H1 (cell line): Measurements from ENCODE around the gene DEPDC4. TPM values are rescaled to one million over a fixed set of nuclear protein-coding genes. Genes with fewer than 3 reads are reported as not detected.

Experiments
- CTCF ChIA-PET: fragments of 300-600 bp; sonication (Branson Sonifier 250); formaldehyde crosslinking; loops from one replicate; lab custom pipeline; 2021; ENCODE audit not compliant: partially characterized antibody; lab: Charles Lee
- POLR2A ChIA-PET: fragments of 300-600 bp; sonication (Branson Sonifier 250); formaldehyde crosslinking; loops from one replicate; lab custom pipeline; 2021; ENCODE audit warnings: inconsistent platforms; ENCODE audit not compliant: partially characterized antibody; lab: Charles Lee
- DNase-seq, 2 experiments: peaks; one replicate each; pipeline versions ENCODE4 v3.0.0 to v3.0.0-alpha.2; 2010 to 2022; ENCODE audit warnings: low spot score in 2 of 2, low read depth in 1 of 2, mixed read lengths in 1 of 2
- FAIRE-seq: peaks from 2 replicates; lab custom pipeline; 2011; peaks lifted over from hg19 to GRCh38; lab: Jason Lieb, UNC
- H2AFZ ChIP-seq: 2 replicates; pipeline ENCODE4 v1.8.1; 2012; ENCODE audit warnings: low read length, inconsistent platforms
- H2AK5ac ChIP-seq: 2 replicates; pipeline ENCODE4 v1.6.1; 2013; ENCODE audit warnings: low read depth, low read length
- H2BK120ac ChIP-seq: replicated peaks from 2 replicates; pipeline ENCODE3; 2013; ENCODE audit warnings: low read depth, low read length, inconsistent platforms
- H2BK12ac ChIP-seq: 2 replicates; pipeline ENCODE4 v1.6.1; 2013; ENCODE audit warnings: low read depth, low read length
- H2BK15ac ChIP-seq: 2 replicates; pipeline ENCODE4 v1.6.1; 2013; ENCODE audit warnings: low read length
- H2BK20ac ChIP-seq: 2 replicates; pipeline ENCODE4 v1.6.1; 2013; ENCODE audit warnings: low read length
- H2BK5ac ChIP-seq: 2 replicates; pipeline ENCODE4 v1.6.1; 2013; ENCODE audit warnings: low read depth, low read length
- H3K14ac ChIP-seq: 2 replicates; pipeline ENCODE4 v1.6.1; 2013; ENCODE audit warnings: inconsistent platforms; ENCODE audit not compliant: insufficient read length
- H3K18ac ChIP-seq: 2 replicates; pipeline ENCODE4 v1.6.1; 2013; ENCODE audit warnings: low read length; ENCODE audit errors: extremely low read depth
- H3K23ac ChIP-seq: 2 replicates; pipeline ENCODE4 v1.6.1; 2013; ENCODE audit warnings: inconsistent platforms; ENCODE audit not compliant: insufficient read length
- H3K23me2 ChIP-seq: 2 replicates; pipeline ENCODE4 v1.6.1; 2013; ENCODE audit warnings: low read depth, low read length
- H3K27ac ChIP-seq: 2 replicates; pipeline ENCODE4 v1.6.1; 2011; ENCODE audit warnings: low read depth, low read length, inconsistent platforms
- H3K27me3 ChIP-seq, 4 experiments: replicated peaks in 1 of 4; 1 replicate in 1 of 4; 2 replicates in 3 of 4; pipeline versions ENCODE4 v1.6.1 to v1.8.1; 2011 to 2013; ENCODE audit warnings: low read length in 3 of 4, mild to moderate bottlenecking in 3 of 4, inconsistent platforms in 2 of 4, mixed read lengths in 2 of 4, moderate library complexity in 1 of 4; ENCODE audit not compliant: control insufficient read depth in 3 of 4, insufficient read depth in 3 of 4; ENCODE audit errors: extremely low read depth in 1 of 4
- H3K36me3 ChIP-seq, 4 experiments: 2 replicates each; pipeline versions ENCODE4 v1.6.1 to v1.8.1; 2011 to 2013; ENCODE audit warnings: mild to moderate bottlenecking in 4 of 4, low read length in 3 of 4, moderate library complexity in 2 of 4, control low read depth in 1 of 4, inconsistent platforms in 1 of 4; ENCODE audit not compliant: insufficient read depth in 4 of 4, control insufficient read depth in 2 of 4
- H3K4ac ChIP-seq: replicated peaks from 2 replicates; pipeline ENCODE3; 2013; ENCODE audit warnings: low read length, low read depth, mixed read lengths, inconsistent platforms; ENCODE audit not compliant: insufficient read length
- H3K4me1 ChIP-seq, 4 experiments: replicated peaks in 1 of 4; 1 replicate in 1 of 4; 2 replicates in 3 of 4; pipeline versions ENCODE4 v1.6.1 to v1.8.1; 2011 to 2013; ENCODE audit warnings: low read length in 3 of 4, inconsistent platforms in 2 of 4, mixed read lengths in 1 of 4; ENCODE audit not compliant: insufficient read depth in 4 of 4, control insufficient read depth in 3 of 4
- H3K4me2 ChIP-seq, 2 experiments: 2 replicates each; pipeline versions ENCODE4 v1.6.1 to v1.8.1; 2011 to 2013; ENCODE audit warnings: low read depth in 2 of 2, low read length in 2 of 2, control low read depth in 1 of 2, inconsistent platforms in 1 of 2, mild to moderate bottlenecking in 1 of 2; ENCODE audit not compliant: insufficient read depth in 1 of 2
- H3K4me3 ChIP-seq, 4 experiments: fragments of 200-600, 300-600 bp in 1 of 4; sonication (generic), shearing (Covaris generic), sonication (Bioruptor Twin) in 1 of 4; 2 replicates each; pipeline versions ENCODE4 v1.5.1 to v1.8.1; 2011 to 2016; ENCODE audit warnings: low read length in 4 of 4, low read depth in 3 of 4, control low read depth in 2 of 4, inconsistent platforms in 2 of 4, mild to moderate bottlenecking in 2 of 4, mixed read lengths in 1 of 4, moderate library complexity in 1 of 4; ENCODE audit not compliant: insufficient read depth in 2 of 4; ENCODE audit errors: extremely low read depth in 1 of 4
- H3K56ac ChIP-seq: replicated peaks from 2 replicates; pipeline ENCODE3; 2013; ENCODE audit warnings: low read depth, mild to moderate bottlenecking, mixed read lengths, low read length, inconsistent platforms; ENCODE audit not compliant: insufficient read length
- H3K79me1 ChIP-seq: 2 replicates; pipeline ENCODE4 v1.6.1; 2013; ENCODE audit warnings: low read depth, low read length, control low read depth
- H3K79me2 ChIP-seq, 2 experiments: 2 replicates each; pipeline versions ENCODE4 v1.6.1 to v1.8.1; 2012 to 2013; ENCODE audit warnings: low read length in 2 of 2, mild to moderate bottlenecking in 2 of 2, inconsistent platforms in 1 of 2; ENCODE audit not compliant: insufficient read depth in 2 of 2, control insufficient read depth in 1 of 2
- H3K9ac ChIP-seq, 4 experiments: replicated peaks in 1 of 4; 1 replicate in 1 of 4; 2 replicates in 3 of 4; pipeline versions ENCODE4 v1.6.1 to v1.8.1; 2011 to 2013; ENCODE audit warnings: low read depth in 3 of 4, low read length in 3 of 4, control low read depth in 2 of 4, mild to moderate bottlenecking in 2 of 4, moderate library complexity in 2 of 4, inconsistent platforms in 1 of 4; ENCODE audit errors: extremely low read depth in 1 of 4
- H3K9me3 ChIP-seq, 2 experiments: 2 replicates each; pipeline versions ENCODE4 v1.6.1 to v1.8.1; 2012 to 2013; ENCODE audit warnings: mild to moderate bottlenecking in 2 of 2, moderate library complexity in 2 of 2, control low read depth in 1 of 2, inconsistent platforms in 1 of 2, low read depth in 1 of 2, low read length in 1 of 2, mixed read lengths in 1 of 2; ENCODE audit not compliant: insufficient read depth in 2 of 2
- H4K20me1 ChIP-seq, 2 experiments: replicated peaks in 1 of 2; 2 replicates each; pipeline versions ENCODE3 to v1.8.1; 2011 to 2013; ENCODE audit warnings: inconsistent platforms in 2 of 2, low read length in 2 of 2, mild to moderate bottlenecking in 1 of 2; ENCODE audit not compliant: insufficient read depth in 2 of 2, control insufficient read depth in 1 of 2
- H4K5ac ChIP-seq: 2 replicates; pipeline ENCODE4 v1.6.1; 2013; ENCODE audit warnings: low read length, low read depth, mixed read lengths, inconsistent platforms; ENCODE audit not compliant: insufficient read length
- H4K8ac ChIP-seq: 2 replicates; pipeline ENCODE4 v1.8.0; 2013; ENCODE audit warnings: mild to moderate bottlenecking, moderate library complexity, low read length, inconsistent platforms; ENCODE audit not compliant: insufficient read depth; ENCODE audit errors: extremely low read depth
- H4K91ac ChIP-seq: replicated peaks from 2 replicates; pipeline ENCODE3; 2013; ENCODE audit warnings: low read length, mixed read lengths, inconsistent platforms; ENCODE audit not compliant: insufficient read length
- ASH2L ChIP-seq: fragments of 200-600, 300-600 bp; sonication (generic); IDR thresholded peaks from one replicate; pipeline ENCODE4 v1.7.1; 2017; ENCODE audit warnings: low read length
- ATF2 ChIP-seq: IDR thresholded peaks from 2 replicates; pipeline ENCODE4 v1.6.1; 2012; ENCODE audit warnings: low read length, inconsistent platforms
- BRCA1 ChIP-seq: IDR thresholded peaks from 2 replicates; pipeline ENCODE4 v1.6.1; 2012; ENCODE audit warnings: low read depth, low read length, improper control_type of control experiment
- CBX8 ChIP-seq: fragments of 300-800, 300-1000 bp; sonication (generic); IDR thresholded peaks from 2 replicates; pipeline ENCODE4 v1.7.1; 2016; ENCODE audit warnings: low read depth, low read length, borderline replicate concordance
- CREB1 ChIP-seq: IDR thresholded peaks from 2 replicates; pipeline ENCODE4 v1.6.1; 2012; ENCODE audit warnings: inconsistent platforms
- GTF2F1 ChIP-seq: IDR thresholded peaks from 2 replicates; pipeline ENCODE4 v1.6.1; 2012; ENCODE audit warnings: low read depth, low read length, improper control_type of control experiment, borderline replicate concordance
- NRF1 ChIP-seq: IDR thresholded peaks from 2 replicates; pipeline ENCODE4 v1.6.1; 2011; ENCODE audit warnings: mild to moderate bottlenecking, low read depth, low read length, improper control_type of control experiment
- POU5F1 ChIP-seq: IDR thresholded peaks from 2 replicates; pipeline ENCODE4 v1.6.1; 2011; ENCODE audit warnings: low read depth, mild to moderate bottlenecking, low read length, moderate library complexity
- SRF ChIP-seq: IDR thresholded peaks from 2 replicates; pipeline ENCODE4 v1.6.1; 2011; ENCODE audit warnings: mild to moderate bottlenecking, low read depth, low read length, moderate library complexity
- TBP ChIP-seq: IDR thresholded peaks from 2 replicates; pipeline ENCODE4 v1.6.1; 2011; ENCODE audit warnings: low read depth, low read length, improper control_type of control experiment
- WGBS, 2 experiments: shearing (Covaris generic) in 1 of 2; methylation state at CpG; one replicate each; pipeline versions ENCODE4 v1.1.6 to v1.1.7; 2013 to 2015; ENCODE audit warnings: low lambda C conversion rate in 2 of 2, mixed read lengths in 2 of 2, inconsistent platforms in 1 of 2, low coverage in 1 of 2, missing lambda C conversion rate in 1 of 2; ENCODE audit not compliant: insufficient replicate concordance in 2 of 2, insufficient coverage in 1 of 2, insufficient read length in 1 of 2; ENCODE audit errors: extremely low coverage in 1 of 2, missing lambda C conversion rate in 1 of 2; 5-methylcytosine and 5-hydroxymethylcytosine counted together
- polyA plus RNA-seq, 7 experiments: library from polyadenylated mRNA; depleted of rRNA in 3 of 7; stranded (reverse) in 5 of 7; unstranded in 2 of 7; fragments of >200 nt in 5 of 7; fragments of 200-250 nt in 2 of 7; gene quantifications; 1 replicate in 5 of 7; 2 replicates in 1 of 7; 4 replicates in 1 of 7; pipeline versions ENCODE4 v1.2.1 to v1.2.3, GENCODE V29; 2011 to 2013; ENCODE audit warnings: missing spikeins in 2 of 7, mixed read lengths in 2 of 7
- total RNA-seq: library from RNA; stranded (reverse); fragmentation: NEBNext Ultra II Directional; extraction: Animal tissue kit (Norgen Biotek cat#: 25700); gene quantifications from 2 replicates; pipeline ENCODE4 v1.2.1, GENCODE V29; 2021

DEPDC4 gene
- total and polyA plus RNA-seq, 2 of the 8 experiments (the other 6 are each of a cell fraction or from before 2014, with no cell fraction given), result 0.80 to 3.8 TPM

GRCh38 chr12:100200463-100201181 lies 66.3 kb downstream of the DEPDC4 start, which contains the start of gene ACTR6:
Gene ACTR6, plus strand, starts transcription at chr12:100200815. Its CDS starts 37 bp downstream, at chr12:100200852.
- peak within 1 kb of the TSS; percentile 74 to 86 (median 80) for H3K9ac ChIP-seq
- H4K8ac ChIP-seq, result peak within 1 kb of the TSS; percentile 94
- peak within 1 kb of the TSS; percentile 77 to 99 (median 94) for H3K4me3 ChIP-seq
- H2BK20ac ChIP-seq, result no peak within 1 kb of the TSS
- peak within 1 kb of the TSS; percentile 91 to 94 for H3K4me2 ChIP-seq
- peak within 1 kb of the TSS; percentile 49; the same call in 1 of the 2 replicates for H3K27ac ChIP-seq
- peak within 1 kb of the TSS; percentile 74 for H2AFZ ChIP-seq
- peak; percentile 80 to 94 for DNase-seq
- FAIRE-seq, result peak; percentile 93
- H3K36me3 ChIP-seq, result peaks cover 0 to 11% (median 0%) of the 10 kb centered on the region in 4 experiments; a peak in 1 of 8 replicates
- no peak within 1 kb of the TSS for H2BK120ac ChIP-seq
- 2% methylated on average over 38 of the region's 38 CpGs; no CpG with 5 or more reads in 1 of the 2 experiments for WGBS, 2 experiments
- ChIA-PET POLR2A (interaction anchor here (0.7 to 3.5 kb wide), 15 partner anchors 10 to 252 kb away, joined by 3 to 19 read pairs (median 3); no protein-coding TSS in a partner anchor), CTCF (interaction anchor here (0.6 to 2.3 kb wide), 10 partner anchors 9 to 77 kb away, joined by 3 to 16 read pairs (median 4); no protein-coding TSS in a partner anchor)
- H4K20me1 ChIP-seq, result no peaks in the 10 kb centered on the region
- 0 out of 2 replicates have a peak within 1 kb of the TSS, but pooled peaks have one; percentile 78 for H2BK5ac ChIP-seq
- H3K4ac ChIP-seq, result no peak within 1 kb of the TSS
- no peak within 1 kb of the TSS for H3K18ac ChIP-seq
- no peak within 1 kb of the TSS for H2BK12ac ChIP-seq
- H3K23me2 ChIP-seq, result peaks cover 9% of the 10 kb centered on the region; the same call in 1 of the 2 replicates
- no peak within 1 kb of the TSS for H3K14ac ChIP-seq
- no peaks in the 10 kb centered on the region for H3K27me3 ChIP-seq
- H4K91ac ChIP-seq, result no peak within 1 kb of the TSS
- H3K56ac ChIP-seq, result no peak within 1 kb of the TSS
- no peaks in the 10 kb centered on the region for H3K9me3 ChIP-seq
- no peak within 1 kb of the TSS for H3K23ac ChIP-seq
- no peak within 1 kb of the TSS for H4K5ac ChIP-seq
- no peaks in the 10 kb centered on the region for H3K79me1 ChIP-seq
- peaks cover 0 to 3% (median 0%) of the 10 kb centered on the region in 4 experiments; a peak in 2 of 7 replicates for H3K4me1 ChIP-seq
- no peak within 1 kb of the TSS for H2AK5ac ChIP-seq
- peaks cover 0 to 33% of the 10 kb centered on the region in 2 experiments; a peak in 3 of 4 replicates for H3K79me2 ChIP-seq
- H2BK15ac ChIP-seq, result no peak within 1 kb of the TSS
- TF ChIP-seq GTF2F1 (no peak), TBP (peak; percentile 89), CBX8 (no peak), ASH2L (peak; percentile 4), NRF1 (no peak), CREB1 (peak; percentile 72), BRCA1 (no peak), ATF2 (peak; percentile 88), POU5F1 (no peak), SRF (no peak)
